ENCODE measurements around the gene TIPRL. TPM values are rescaled to one million over a fixed set of nuclear protein-coding genes. Genes with fewer than 3 reads are reported as not detected.
A peak's percentile ranks its signal among the peaks of the same experiment; 100 is the strongest.

The TIPRL gene
- total RNA-seq, 2 experiments from 2014 or later = 50.9 to 51.2 TPM

DNA sequence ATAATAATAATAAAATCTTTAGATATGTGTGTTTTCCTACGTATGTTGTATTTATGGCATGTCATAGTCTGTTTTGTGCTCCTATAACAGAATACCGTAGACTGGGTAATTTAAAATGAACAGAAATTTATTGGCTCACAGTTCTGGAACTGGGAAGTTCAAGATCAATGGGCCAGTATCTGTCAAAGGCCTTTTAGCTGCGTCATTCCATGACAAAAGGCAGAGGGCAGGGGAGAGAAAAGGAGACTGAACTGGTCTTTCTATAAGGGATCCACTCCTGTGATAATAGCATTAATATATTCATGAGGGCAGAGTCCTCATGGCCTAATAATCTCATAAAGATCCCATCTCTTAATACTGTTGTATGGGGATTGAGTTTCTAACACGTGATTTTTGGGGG, 39.9 kb downstream of the TIPRL start:
- Mint-ChIP-seq H3K27ac (no peak overlapping the region), H3K4me1 (peaks cover 4% of the 10 kb centered on the region), H3K27me3 (peaks cover 15% of the 10 kb centered on the region), H3K4me3 (no peak overlapping the region), H3K9me3 (peaks cover 3% of the 10 kb centered on the region), H3K36me3 (peaks cover 3% of the 10 kb centered on the region)
- no peak for DNase-seq

DNA sequence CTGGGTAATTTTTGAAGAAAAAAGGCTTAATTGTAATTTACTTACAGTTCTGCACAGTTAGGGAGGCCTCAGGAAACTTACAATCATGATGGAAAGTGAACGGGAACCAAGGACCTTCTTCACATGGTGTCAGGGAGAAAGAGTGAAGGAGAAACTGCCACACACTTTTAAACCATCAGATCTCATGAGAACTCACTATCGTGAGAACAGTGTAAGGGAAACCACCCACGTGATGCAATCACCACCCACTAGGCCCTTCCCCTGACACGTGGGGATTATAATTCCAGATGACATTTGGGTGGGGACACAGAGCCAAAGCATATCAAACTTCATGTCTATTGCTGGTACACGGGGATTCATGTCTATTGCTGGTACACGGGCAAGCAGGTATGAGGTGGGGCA, 41.7 kb downstream of the TIPRL start:
- peaks cover 5% of the 10 kb centered on the region for H3K9me3 Mint-ChIP-seq
- H3K27ac Mint-ChIP-seq = peak overlapping the region; percentile 38
- DNase-seq = no peak
- H3K36me3 Mint-ChIP-seq = peaks cover 5% of the 10 kb centered on the region
- peaks cover 18% of the 10 kb centered on the region for H3K4me1 Mint-ChIP-seq
- peaks cover 15% of the 10 kb centered on the region for H3K27me3 Mint-ChIP-seq
- H3K4me3 Mint-ChIP-seq = peak overlapping the region; percentile 19

DNA sequence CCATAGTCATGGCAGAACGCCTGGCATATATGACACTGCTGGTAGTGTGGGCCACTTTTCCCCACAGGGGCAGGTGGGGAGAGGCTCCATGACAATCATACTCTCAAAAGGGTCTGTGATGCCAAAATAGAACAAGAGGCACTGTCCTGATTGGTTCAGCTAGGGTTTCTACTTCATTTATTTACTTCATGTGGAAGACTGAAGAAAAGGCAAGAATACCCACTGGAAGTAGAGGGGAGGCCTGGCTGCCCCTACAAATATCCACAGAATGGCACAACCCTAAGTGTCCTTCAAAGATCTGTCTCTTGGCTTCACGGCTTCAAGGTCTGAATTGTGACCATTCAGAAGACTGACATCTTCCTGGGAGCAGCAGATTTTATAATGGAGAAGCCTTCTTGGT, 42.5 kb downstream of the TIPRL start:
- Mint-ChIP-seq H3K9me3 (peaks cover 5% of the 10 kb centered on the region), H3K36me3 (peaks cover 5% of the 10 kb centered on the region), H3K4me3 (no peak overlapping the region), H3K27ac (no peak overlapping the region), H3K27me3 (peaks cover 15% of the 10 kb centered on the region), H3K4me1 (peaks cover 19% of the 10 kb centered on the region)
- no peak for DNase-seq

DNA sequence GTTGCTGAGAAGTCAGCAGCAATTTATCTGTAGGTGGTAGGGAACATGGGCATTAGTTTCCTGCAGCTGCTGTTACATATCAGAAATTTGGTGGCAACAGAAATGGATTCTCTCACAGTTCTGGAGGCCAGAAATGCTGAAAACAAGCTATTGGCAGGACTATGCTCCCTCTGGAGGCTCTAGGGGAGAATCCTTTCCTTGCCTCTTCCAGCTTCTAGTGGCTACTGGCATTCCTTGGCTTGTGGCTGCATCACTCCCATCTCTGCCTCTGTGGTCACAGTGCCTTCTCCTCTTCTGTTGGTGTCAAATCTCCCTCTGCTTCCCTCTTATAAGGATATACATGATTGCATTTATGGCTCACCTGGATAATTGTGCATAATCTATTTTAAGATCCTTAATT, 44.5 kb downstream of the TIPRL start:
- Mint-ChIP-seq H3K27me3 (peaks cover 15% of the 10 kb centered on the region), H3K9me3 (peaks cover 5% of the 10 kb centered on the region), H3K27ac (no peak overlapping the region), H3K4me1 (peaks cover 32% of the 10 kb centered on the region), H3K4me3 (no peak overlapping the region), H3K36me3 (peaks cover 17% of the 10 kb centered on the region)
- DNase-seq = no peak

DNA sequence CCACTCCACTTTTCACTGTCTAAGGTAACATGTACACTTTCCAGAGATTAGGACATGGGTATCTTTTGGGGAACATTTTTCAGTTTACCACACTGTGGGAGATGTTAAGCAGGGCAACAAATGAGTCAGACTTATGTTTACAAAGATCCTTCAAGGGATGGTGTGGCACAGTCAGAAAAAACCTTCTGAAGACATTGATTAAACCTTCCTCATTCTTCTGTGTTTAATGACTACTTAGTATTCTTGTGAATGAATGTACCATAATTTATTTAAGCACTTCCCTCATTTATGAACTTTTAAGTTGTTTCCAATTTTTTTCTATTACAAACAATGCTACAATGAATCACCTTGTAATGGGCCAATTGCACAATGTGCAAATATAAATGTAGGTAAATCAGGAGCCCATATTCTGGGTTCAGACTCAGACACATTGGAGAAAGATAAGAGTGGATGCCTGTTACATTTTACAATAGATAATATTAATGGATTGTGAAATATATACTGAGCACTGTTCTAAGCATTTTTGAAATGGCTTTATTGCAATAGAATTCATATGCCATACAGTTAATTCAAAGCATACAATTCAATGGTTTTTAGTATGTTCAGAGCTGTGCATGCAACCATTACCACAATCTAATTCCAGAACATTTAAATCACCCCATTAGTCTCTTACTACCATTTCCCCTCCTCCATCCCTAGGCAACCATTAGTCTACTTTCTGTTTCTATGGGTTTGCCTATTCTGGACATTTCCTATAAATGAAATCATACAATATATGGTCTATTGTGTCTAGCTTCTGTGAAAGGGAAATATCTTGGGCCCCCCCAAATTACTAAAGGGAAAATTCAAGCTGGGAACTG, 45.1 kb downstream of the TIPRL start:
- peaks cover 38% of the 10 kb centered on the region for H3K4me1 Mint-ChIP-seq
- H3K4me3 Mint-ChIP-seq = no peak overlapping the region
- DNase-seq = no peak
- H3K36me3 Mint-ChIP-seq = peaks cover 18% of the 10 kb centered on the region
- H3K27ac Mint-ChIP-seq = no peak overlapping the region
- H3K9me3 Mint-ChIP-seq = peaks cover 5% of the 10 kb centered on the region
- H3K27me3 Mint-ChIP-seq = peaks cover 15% of the 10 kb centered on the region

DNA sequence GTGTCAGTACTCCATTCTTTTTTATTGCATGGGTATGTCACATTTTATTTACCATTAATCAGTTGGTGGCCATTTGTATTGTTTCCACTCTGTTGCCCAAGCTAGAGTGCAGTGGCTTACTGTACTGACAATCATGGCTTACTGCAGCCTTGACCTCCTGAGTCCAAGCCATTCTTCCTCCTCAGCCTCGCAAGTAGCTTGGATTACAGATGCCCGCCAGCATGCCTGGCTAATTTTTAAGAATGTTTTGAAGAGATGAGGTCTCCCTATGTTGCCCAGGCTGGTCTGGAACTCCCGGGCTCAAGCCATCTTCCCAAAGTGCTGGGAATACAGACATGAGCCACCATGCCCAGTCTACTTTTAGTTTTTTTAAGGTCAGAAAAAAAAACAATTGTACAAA, 46.2 kb downstream of the TIPRL start:
- Mint-ChIP-seq H3K36me3 (peaks cover 28% of the 10 kb centered on the region), H3K27ac (peak overlapping the region; percentile 85), H3K4me1 (peaks cover 49% of the 10 kb centered on the region), H3K27me3 (peaks cover 10% of the 10 kb centered on the region), H3K4me3 (peak overlapping the region; percentile 91), H3K9me3 (peaks cover 5% of the 10 kb centered on the region)
- no peak for DNase-seq

DNA sequence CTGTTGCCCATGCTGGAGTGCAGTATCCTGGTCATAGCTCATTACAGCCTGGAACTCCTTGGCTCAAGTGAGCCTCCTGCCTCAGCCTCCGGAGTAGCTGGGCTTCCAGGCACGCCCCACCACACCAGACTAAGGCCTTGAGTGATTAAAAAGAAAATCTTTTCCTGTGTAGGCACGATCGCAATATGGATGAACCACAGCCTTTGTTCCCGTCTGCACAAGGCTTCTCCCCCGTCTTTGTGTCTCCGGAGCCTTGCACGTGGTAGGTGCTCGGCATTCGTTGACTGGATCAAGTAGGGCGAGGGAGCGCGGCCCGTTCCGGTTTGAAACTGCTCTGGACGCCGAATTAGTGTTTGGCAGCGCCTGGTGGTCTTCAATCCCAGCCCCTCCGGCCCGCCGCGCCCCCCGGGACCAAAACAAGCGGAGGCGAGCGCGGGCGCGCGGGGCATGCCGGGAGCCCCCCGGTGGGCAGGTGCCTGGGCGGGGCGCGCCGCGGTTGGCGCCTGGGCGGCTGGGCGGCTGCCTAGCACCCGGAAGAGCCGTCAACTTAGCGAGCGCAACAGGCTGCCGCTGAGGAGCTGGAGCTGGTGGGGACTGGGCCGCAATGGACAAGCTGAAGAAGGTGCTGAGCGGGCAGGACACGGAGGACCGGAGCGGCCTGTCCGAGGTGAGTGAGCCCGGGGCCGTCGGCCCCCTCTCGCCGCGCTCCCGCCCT, 46.9 kb downstream of the TIPRL start, which contains the start of gene SFT2D2:
Gene SFT2D2 (plus strand): TSS at position 529 of the 715 bp plus-strand sequence. CDS start 76 bp downstream, at position 605.
- Mint-ChIP-seq H3K27me3 (peaks cover 6% of the 10 kb centered on the region), H3K9me3 (peaks cover 5% of the 10 kb centered on the region), H3K36me3 (peaks cover 30% of the 10 kb centered on the region), H3K27ac (peak within 1 kb of the TSS; percentile 92), H3K4me1 (peaks cover 49% of the 10 kb centered on the region), H3K4me3 (peak within 1 kb of the TSS; percentile 91)
- peak; percentile 89 for DNase-seq

DNA sequence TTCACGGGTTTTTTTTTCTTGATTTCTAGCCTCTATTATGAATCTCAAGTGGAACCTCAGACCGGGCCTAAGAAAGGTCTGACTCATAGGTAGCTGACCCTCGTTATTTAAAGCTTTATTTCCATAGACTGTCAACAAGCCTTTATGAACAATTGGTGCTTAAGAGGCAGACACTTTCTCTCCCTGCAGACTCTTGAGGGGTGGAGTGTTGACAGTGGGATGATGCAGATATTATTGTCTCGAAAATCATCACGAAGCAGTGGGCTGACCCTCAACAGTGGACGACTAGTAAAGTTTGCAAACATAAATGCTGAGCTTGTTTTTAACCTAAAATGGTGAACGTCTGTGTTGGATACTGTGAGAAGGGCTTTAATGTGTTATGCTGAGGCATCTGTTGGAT, 48.9 kb downstream of the TIPRL start:
- peaks cover 43% of the 10 kb centered on the region for H3K36me3 Mint-ChIP-seq
- DNase-seq = no peak
- peaks cover 6% of the 10 kb centered on the region for H3K27me3 Mint-ChIP-seq
- peaks cover 5% of the 10 kb centered on the region for H3K9me3 Mint-ChIP-seq
- peak overlapping the region; percentile 91 for H3K4me3 Mint-ChIP-seq
- H3K27ac Mint-ChIP-seq = peak overlapping the region; percentile 92
- H3K4me1 Mint-ChIP-seq = peaks cover 50% of the 10 kb centered on the region

DNA sequence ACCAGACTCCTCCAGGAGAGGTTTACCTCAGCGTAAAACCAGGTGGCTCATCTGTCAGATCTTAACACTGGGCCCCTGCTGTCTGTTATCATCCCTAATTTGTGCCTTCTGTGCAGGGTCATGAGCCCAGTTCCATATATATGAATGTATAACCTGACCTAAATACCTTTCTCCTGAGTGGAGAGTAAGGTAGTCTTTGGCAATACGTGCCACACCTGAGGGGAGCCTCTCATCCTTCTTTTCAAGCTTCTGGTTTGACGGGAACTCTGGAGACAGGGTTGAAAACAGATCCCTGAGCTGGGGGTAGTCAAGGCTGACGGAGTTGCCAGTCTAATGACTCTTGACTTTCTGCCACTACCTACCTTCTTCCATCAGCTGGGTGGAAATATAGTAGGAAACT, 51.1 kb downstream of the TIPRL start:
- no peaks in the 10 kb centered on the region for H3K9me3 Mint-ChIP-seq
- H3K27ac Mint-ChIP-seq = no peak overlapping the region
- no peaks in the 10 kb centered on the region for H3K27me3 Mint-ChIP-seq
- peaks cover 55% of the 10 kb centered on the region for H3K36me3 Mint-ChIP-seq
- H3K4me1 Mint-ChIP-seq = peaks cover 50% of the 10 kb centered on the region
- no peak overlapping the region for H3K4me3 Mint-ChIP-seq
- no peak for DNase-seq

DNA sequence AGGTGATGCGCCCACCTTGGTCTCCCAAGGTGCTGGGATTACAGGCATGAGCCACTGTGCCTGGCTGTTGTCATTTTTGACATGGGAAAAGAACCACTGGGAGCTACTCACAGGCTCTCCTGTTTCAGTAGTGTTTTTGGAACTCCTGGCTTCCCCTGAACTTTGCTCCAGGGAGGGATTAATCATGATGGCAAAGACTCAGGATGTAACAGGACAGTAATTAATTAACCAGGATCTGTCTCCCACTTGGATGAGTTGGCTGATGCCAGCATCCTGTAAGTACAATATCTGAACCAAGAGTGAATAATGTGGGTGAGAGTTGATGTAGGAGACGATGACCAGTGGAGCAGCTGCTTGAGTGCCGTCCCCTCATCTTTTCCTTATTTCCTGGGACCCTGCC, 51.9 kb downstream of the TIPRL start:
- H3K27ac Mint-ChIP-seq = no peak overlapping the region
- DNase-seq = no peak
- H3K4me1 Mint-ChIP-seq = peaks cover 51% of the 10 kb centered on the region
- no peaks in the 10 kb centered on the region for H3K9me3 Mint-ChIP-seq
- H3K4me3 Mint-ChIP-seq = no peak overlapping the region
- no peaks in the 10 kb centered on the region for H3K27me3 Mint-ChIP-seq
- H3K36me3 Mint-ChIP-seq = peaks cover 58% of the 10 kb centered on the region

DNA sequence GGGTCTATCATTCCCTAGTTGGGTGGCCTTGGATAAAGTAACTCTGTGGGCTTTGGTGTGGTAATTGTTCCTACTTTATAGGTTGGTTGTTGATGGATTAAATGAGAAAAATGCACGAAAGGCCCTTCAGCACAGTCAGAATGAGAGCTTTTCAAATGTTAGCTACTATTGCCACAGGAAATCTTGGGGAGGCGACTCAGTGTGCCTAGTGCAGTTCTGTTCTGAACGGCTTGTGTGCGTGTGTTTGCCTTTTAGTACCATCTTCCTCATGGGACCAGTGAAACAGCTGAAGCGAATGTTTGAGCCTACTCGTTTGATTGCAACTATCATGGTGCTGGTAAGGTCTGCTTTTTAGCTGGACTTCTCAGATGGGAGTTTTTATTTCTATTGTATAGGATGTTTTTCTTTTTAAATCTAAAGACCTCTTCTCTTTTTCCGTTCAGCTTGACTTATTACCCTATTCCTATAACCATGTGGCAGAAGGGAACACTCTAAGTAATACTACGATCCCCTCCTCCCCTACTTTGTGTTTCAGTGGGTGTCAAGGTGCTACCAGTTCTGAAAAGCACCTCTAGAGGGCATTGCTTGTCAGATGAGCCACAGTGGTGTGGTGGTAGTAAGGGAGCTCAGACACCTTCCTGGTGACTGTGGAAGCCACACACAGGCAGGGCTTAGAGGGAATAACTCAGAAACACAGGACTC, 56.2 kb downstream of the TIPRL start:
- Mint-ChIP-seq H3K27ac (peak overlapping the region; percentile 11), H3K4me3 (no peak overlapping the region), H3K9me3 (no peaks in the 10 kb centered on the region), H3K36me3 (peaks cover 60% of the 10 kb centered on the region), H3K4me1 (peaks cover 41% of the 10 kb centered on the region), H3K27me3 (no peaks in the 10 kb centered on the region)
- DNase-seq = peak; percentile 26

DNA sequence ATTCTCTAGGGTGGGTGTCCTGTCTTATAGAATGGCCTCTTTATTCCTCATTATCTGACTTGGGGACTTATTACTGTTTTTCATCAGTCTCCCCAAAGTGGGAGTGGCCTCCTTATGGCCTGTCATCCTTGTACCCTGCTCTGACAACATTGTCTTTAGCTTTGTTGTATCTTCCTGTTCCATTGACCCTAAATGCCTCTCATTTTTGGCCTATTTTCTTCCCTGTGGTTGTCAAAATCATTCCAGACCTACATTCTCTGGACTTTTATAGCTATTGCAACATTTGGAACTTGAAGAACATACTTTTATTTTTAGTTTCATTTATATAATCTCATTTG, 56.8 kb downstream of the TIPRL start:
- H3K4me1 Mint-ChIP-seq = peaks cover 41% of the 10 kb centered on the region
- DNase-seq = no peak
- no peak overlapping the region for H3K27ac Mint-ChIP-seq
- H3K27me3 Mint-ChIP-seq = no peaks in the 10 kb centered on the region
- H3K36me3 Mint-ChIP-seq = peaks cover 61% of the 10 kb centered on the region
- no peaks in the 10 kb centered on the region for H3K9me3 Mint-ChIP-seq
- no peak overlapping the region for H3K4me3 Mint-ChIP-seq

DNA sequence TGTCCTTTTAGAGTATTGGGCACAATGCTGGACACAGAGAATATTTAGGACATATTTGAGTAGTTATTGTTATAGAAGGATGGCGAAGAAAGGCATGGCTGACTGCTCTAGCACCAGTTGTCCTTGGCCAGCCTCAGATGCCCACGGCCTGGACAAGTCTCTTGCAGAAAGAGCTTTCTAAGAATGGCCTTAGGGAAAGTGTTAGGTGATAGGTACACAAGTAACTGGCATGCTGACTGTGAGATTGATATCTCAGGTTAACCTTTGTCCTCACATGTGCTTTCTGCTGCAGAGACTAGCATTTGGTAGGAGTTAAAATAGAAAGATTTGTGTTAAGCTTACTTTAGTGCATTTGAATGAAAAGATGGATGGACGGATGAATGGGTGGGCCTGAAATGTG, 57.2 kb downstream of the TIPRL start:
- no peaks in the 10 kb centered on the region for H3K27me3 Mint-ChIP-seq
- peak overlapping the region; percentile 8 for H3K27ac Mint-ChIP-seq
- peaks cover 38% of the 10 kb centered on the region for H3K4me1 Mint-ChIP-seq
- peaks cover 59% of the 10 kb centered on the region for H3K36me3 Mint-ChIP-seq
- DNase-seq = no peak
- no peaks in the 10 kb centered on the region for H3K9me3 Mint-ChIP-seq
- no peak overlapping the region for H3K4me3 Mint-ChIP-seq

DNA sequence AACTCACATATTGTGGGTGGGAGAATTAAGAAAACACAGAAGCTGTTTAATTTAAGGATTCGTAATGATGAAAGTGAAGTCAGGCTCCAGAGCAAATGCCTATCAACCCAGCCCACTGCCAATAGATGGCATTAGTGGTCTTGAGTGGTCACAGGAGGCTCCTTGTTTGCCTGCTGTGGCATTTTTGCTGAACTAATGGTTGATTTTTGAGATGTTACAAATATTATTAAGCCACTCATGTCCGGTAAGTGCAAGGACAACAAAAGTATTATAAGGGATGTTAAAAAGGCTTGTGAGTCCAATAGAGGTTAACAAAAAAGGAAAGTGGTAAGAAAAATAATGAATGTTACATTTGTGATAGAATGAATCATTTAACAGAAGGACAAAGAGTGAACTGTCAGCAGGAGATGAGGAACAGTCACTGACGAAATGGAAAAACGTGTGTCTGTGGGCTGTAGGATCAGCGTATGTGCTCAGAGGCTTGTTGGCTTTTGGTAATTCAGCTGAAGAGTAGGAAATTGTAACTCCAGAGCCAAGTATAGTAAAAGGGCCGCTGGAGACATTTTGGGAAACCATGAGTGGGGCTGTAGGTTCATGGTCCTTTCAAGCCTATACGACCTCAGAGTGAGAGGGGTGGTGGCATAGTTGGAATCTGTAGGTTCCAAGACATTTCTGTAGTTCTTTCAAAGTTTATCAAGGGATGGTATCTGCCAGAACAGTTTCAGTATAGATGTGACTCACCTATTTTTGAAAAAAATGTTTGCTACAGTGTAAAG, 58.3 kb downstream of the TIPRL start:
- Mint-ChIP-seq H3K4me3 (no peak overlapping the region), H3K4me1 (peaks cover 38% of the 10 kb centered on the region)
- DNase-seq = no peak

More for the DNA sequence above, 58.3 kb downstream of the TIPRL start:
- peak overlapping the region; percentile 16 for H3K27ac Mint-ChIP-seq
- no peaks in the 10 kb centered on the region for H3K9me3 Mint-ChIP-seq
- H3K27me3 Mint-ChIP-seq = no peaks in the 10 kb centered on the region
- H3K36me3 Mint-ChIP-seq = peaks cover 54% of the 10 kb centered on the region
